ENCODE results near the gene FBXO22. TPM values are rescaled to one million over a fixed set of nuclear protein-coding genes. Genes with fewer than 3 reads are reported as not detected.

FBXO22 gene
- total and polyA plus RNA-seq, 4 experiments from 2014 or later = 13.8 to 30.1 (median 24.0) TPM

GRCh38 chr15:75926931-75927330 is 23.3 kb downstream of the FBXO22 start:
- H3K27me3 Mint-ChIP-seq = no peaks in the 10 kb centered on the region
- ChIA-PET CTCF (ENCODE audit: partially characterized antibody) (interaction anchor here (1.1 kb wide), 1 partner anchor 117 kb away, joined by 3 read pairs; no protein-coding TSS in a partner anchor), POLR2A (ENCODE audit: partially characterized antibody) (no interaction called here)

GRCh38 chr15:75927601-75928000 is 23.9 kb downstream of the FBXO22 start:
- Mint-ChIP-seq H3K9me3 (no peaks in the 10 kb centered on the region), H3K4me1 (peaks cover 18 to 30% (median 23%) of the 10 kb centered on the region in 4 donors), H3K27ac (peak overlapping the region in 1 of 7 donors; percentile 14), H3K27me3 (no peaks in the 10 kb centered on the region), H3K36me3 (peaks cover 48 to 62% of the 10 kb centered on the region in 2 donors), H3K4me3 (no peak overlapping the region)
- Histone ChIP-seq H3K4me1 (ENCODE audit: insufficient read depth, low read length) (no peaks in the 10 kb centered on the region), H3K36me3 (ENCODE audit: insufficient read depth, low read length) (peaks cover 8% of the 10 kb centered on the region), H3K27ac (ENCODE audit: low read depth, low read length) (no peak overlapping the region), H3K4me3 (ENCODE audit: low read length in 2 of 2) (no peak overlapping the region), H3K9me3 (ENCODE audit: control insufficient read depth in 1 of 2, low read length in 2 of 2) (no peaks in the 10 kb centered on the region), H3K27me3 (ENCODE audit: insufficient read depth, low read length) (no peaks in the 10 kb centered on the region)
- POLR2A ChIA-PET (ENCODE audit: partially characterized antibody) = no interaction called here
- no peak for DNase-seq
- intact Hi-C loops (cut with micrococcal nuclease) = no loop called here
- CTCF ChIA-PET (ENCODE audit: partially characterized antibody) = no interaction called here

More at GRCh38 chr15:75926931-75927330, 23.3 kb downstream of the FBXO22 start:
- H3K27me3 ChIP-seq (ENCODE audit: insufficient read depth, low read length) = no peaks in the 10 kb centered on the region
- Mint-ChIP-seq H3K4me1 (peaks cover 22 to 36% (median 28%) of the 10 kb centered on the region in 4 donors), H3K36me3 (peaks cover 50 to 65% of the 10 kb centered on the region in 2 donors), H3K27ac (peak overlapping the region in 1 of 7 donors; percentile 19), H3K9me3 (no peaks in the 10 kb centered on the region), H3K4me3 (no peak overlapping the region)
- H3K36me3 ChIP-seq (ENCODE audit: insufficient read depth, low read length) = peaks cover 8% of the 10 kb centered on the region
- intact Hi-C loops (cut with micrococcal nuclease) = no loop called here
- no peak overlapping the region for H3K4me3 ChIP-seq (ENCODE audit: low read length in 2 of 2)
- H3K27ac ChIP-seq (ENCODE audit: low read depth, low read length) = no peak overlapping the region
- H3K9me3 ChIP-seq (ENCODE audit: control insufficient read depth in 1 of 2, low read length in 2 of 2) = no peaks in the 10 kb centered on the region
- no peaks in the 10 kb centered on the region for H3K4me1 ChIP-seq (ENCODE audit: insufficient read depth, low read length)
- DNase-seq = no peak

- Mint-ChIP-seq H3K4me1 (peaks cover 13 to 23% (median 17%) of the 10 kb centered on the region in 4 donors), H3K36me3 (peaks cover 50 to 63% of the 10 kb centered on the region in 2 donors), H3K27me3 (no peaks in the 10 kb centered on the region), H3K9me3 (no peaks in the 10 kb centered on the region), H3K4me3 (no peak overlapping the region), H3K27ac (peak overlapping the region in 1 of 7 donors; percentile 36)
- no peak overlapping the region for H3K4me3 ChIP-seq (ENCODE audit: low read length in 2 of 2)
- ChIA-PET POLR2A (ENCODE audit: partially characterized antibody) (interaction anchor here (0.6 to 1.0 kb wide), 2 partner anchors 25 to 1145 kb away, joined by 3 read pairs; no protein-coding TSS in a partner anchor), CTCF (ENCODE audit: partially characterized antibody) (interaction anchor here (1.1 to 1.5 kb wide), 3 partner anchors 29 to 127 kb away, joined by 3 to 4 read pairs (median 3); no protein-coding TSS in a partner anchor)
- H3K9me3 ChIP-seq (ENCODE audit: control insufficient read depth in 1 of 2, low read length in 2 of 2) = no peaks in the 10 kb centered on the region
- H3K4me1 ChIP-seq (ENCODE audit: insufficient read depth, low read length) = no peaks in the 10 kb centered on the region
- DNase-seq = no peak
- no peaks in the 10 kb centered on the region for H3K27me3 ChIP-seq (ENCODE audit: insufficient read depth, low read length)
- intact Hi-C loops (cut with micrococcal nuclease) = no loop called here
- H3K27ac ChIP-seq (ENCODE audit: low read depth, low read length) = no peak overlapping the region
- H3K36me3 ChIP-seq (ENCODE audit: insufficient read depth, low read length) = peaks cover 19% of the 10 kb centered on the region
Observed at GRCh38 chr15:75928680-75929608, 25.3 kb downstream of the FBXO22 start.

GRCh38 chr15:75929799-75930565 is 26.3 kb downstream of the FBXO22 start:
- ChIA-PET CTCF (ENCODE audit: partially characterized antibody) (no interaction called here), POLR2A (ENCODE audit: partially characterized antibody) (interaction anchor here (1.0 kb wide), 1 partner anchor 26 kb away, joined by 3 read pairs; no protein-coding TSS in a partner anchor)
- DNase-seq = no peak
- no peak overlapping the region for H3K4me3 ChIP-seq (ENCODE audit: low read length in 2 of 2)
- H3K4me1 ChIP-seq (ENCODE audit: insufficient read depth, low read length) = no peaks in the 10 kb centered on the region
- no peaks in the 10 kb centered on the region for H3K9me3 Mint-ChIP-seq
- H3K4me1 Mint-ChIP-seq = peaks cover 9 to 17% (median 14%) of the 10 kb centered on the region in 4 donors
- H3K36me3 Mint-ChIP-seq = peaks cover 52 to 66% of the 10 kb centered on the region in 2 donors
- intact Hi-C loops (cut with micrococcal nuclease) = no loop called here
- no peak overlapping the region for H3K4me3 Mint-ChIP-seq
- H3K27ac ChIP-seq (ENCODE audit: low read depth, low read length) = no peak overlapping the region
- H3K9me3 ChIP-seq (ENCODE audit: control insufficient read depth in 1 of 2, low read length in 2 of 2) = no peaks in the 10 kb centered on the region
- H3K27me3 Mint-ChIP-seq = no peaks in the 10 kb centered on the region
- peaks cover 23% of the 10 kb centered on the region for H3K36me3 ChIP-seq (ENCODE audit: insufficient read depth, low read length)
- no peaks in the 10 kb centered on the region for H3K27me3 ChIP-seq (ENCODE audit: insufficient read depth, low read length)
- H3K27ac Mint-ChIP-seq = peak overlapping the region in 1 of 7 donors; percentile 16

GRCh38 chr15:75930866-75931265 is 27.2 kb downstream of the FBXO22 start:
- Histone ChIP-seq H3K27me3 (ENCODE audit: insufficient read depth, low read length) (no peaks in the 10 kb centered on the region), H3K4me1 (ENCODE audit: insufficient read depth, low read length) (no peaks in the 10 kb centered on the region), H3K27ac (ENCODE audit: low read depth, low read length) (no peak overlapping the region), H3K9me3 (ENCODE audit: control insufficient read depth in 1 of 2, low read length in 2 of 2) (no peaks in the 10 kb centered on the region), H3K36me3 (ENCODE audit: insufficient read depth, low read length) (peaks cover 23% of the 10 kb centered on the region), H3K4me3 (ENCODE audit: low read length in 2 of 2) (no peak overlapping the region)
- CTCF ChIA-PET (ENCODE audit: partially characterized antibody) = no interaction called here
- H3K4me3 Mint-ChIP-seq = no peak overlapping the region
- no peak overlapping the region for H3K27ac Mint-ChIP-seq
- no peaks in the 10 kb centered on the region for H3K9me3 Mint-ChIP-seq
- POLR2A ChIA-PET (ENCODE audit: partially characterized antibody) = no interaction called here
- H3K27me3 Mint-ChIP-seq = no peaks in the 10 kb centered on the region
- DNase-seq = no peak
- intact Hi-C loops (cut with micrococcal nuclease) = no loop called here
- peaks cover 9 to 13% (median 11%) of the 10 kb centered on the region in 4 donors for H3K4me1 Mint-ChIP-seq
- H3K36me3 Mint-ChIP-seq = peaks cover 52 to 67% of the 10 kb centered on the region in 2 donors

- Histone ChIP-seq H3K27me3 (ENCODE audit: insufficient read depth, low read length) (no peaks in the 10 kb centered on the region), H3K4me1 (ENCODE audit: insufficient read depth, low read length) (no peaks in the 10 kb centered on the region), H3K9me3 (ENCODE audit: control insufficient read depth in 1 of 2, low read length in 2 of 2) (no peaks in the 10 kb centered on the region), H3K27ac (ENCODE audit: low read depth, low read length) (no peak overlapping the region), H3K4me3 (ENCODE audit: low read length in 2 of 2) (no peak overlapping the region), H3K36me3 (ENCODE audit: insufficient read depth, low read length) (no peaks in the 10 kb centered on the region)
- Mint-ChIP-seq H3K4me1 (no peaks in the 10 kb centered on the region), H3K36me3 (peaks cover 7 to 12% of the 10 kb centered on the region in 2 donors), H3K9me3 (peaks cover 0 to 23% (median 4%) of the 10 kb centered on the region in 8 donors), H3K27ac (no peak overlapping the region), H3K4me3 (no peak overlapping the region), H3K27me3 (peaks cover 2 to 12% of the 10 kb centered on the region in 2 donors)
- intact Hi-C loops (cut with micrococcal nuclease) = no loop called here
- DNase-seq = no peak
- ChIA-PET POLR2A (ENCODE audit: partially characterized antibody) (interaction anchor here (0.6 kb wide), 1 partner anchor 19 kb away, joined by 3 read pairs; no protein-coding TSS in a partner anchor), CTCF (ENCODE audit: partially characterized antibody) (no interaction called here)
Observed at GRCh38 chr15:75942464-75942863, 38.8 kb downstream of the FBXO22 start.

- H3K9me3 Mint-ChIP-seq = peaks cover 0 to 23% (median 4%) of the 10 kb centered on the region in 8 donors
- intact Hi-C loops (cut with micrococcal nuclease) = no loop called here
- no peak overlapping the region for H3K4me3 Mint-ChIP-seq
- DNase-seq = no peak
- H3K4me1 ChIP-seq (ENCODE audit: insufficient read depth, low read length) = no peaks in the 10 kb centered on the region
- H3K27me3 Mint-ChIP-seq = peaks cover 5 to 16% of the 10 kb centered on the region in 2 donors
- peak overlapping the region in 1 of 7 donors; percentile 2 for H3K27ac Mint-ChIP-seq
- H3K27ac ChIP-seq (ENCODE audit: low read depth, low read length) = no peak overlapping the region
- H3K36me3 Mint-ChIP-seq = peaks cover 2 to 4% of the 10 kb centered on the region in 2 donors
- no peaks in the 10 kb centered on the region for H3K27me3 ChIP-seq (ENCODE audit: insufficient read depth, low read length)
- no peaks in the 10 kb centered on the region for H3K9me3 ChIP-seq (ENCODE audit: control insufficient read depth in 1 of 2, low read length in 2 of 2)
- no peaks in the 10 kb centered on the region for H3K4me1 Mint-ChIP-seq
- ChIA-PET CTCF (ENCODE audit: partially characterized antibody) (no interaction called here), POLR2A (ENCODE audit: partially characterized antibody) (no interaction called here)
- no peak overlapping the region for H3K4me3 ChIP-seq (ENCODE audit: low read length in 2 of 2)
- H3K36me3 ChIP-seq (ENCODE audit: insufficient read depth, low read length) = no peaks in the 10 kb centered on the region
Observed at GRCh38 chr15:75943246-75943645, 39.6 kb downstream of the FBXO22 start.
